ENCODE data around the gene CCNF. TPM values are rescaled to one million over a fixed set of nuclear protein-coding genes. Genes with fewer than 3 reads are reported as not detected.
A peak's percentile ranks its signal among the peaks of the same experiment; 100 is the strongest.

The CCNF gene
- total RNA-seq, 1 donor from 2014 or later = 36.0 TPM

GRCh38 chr16:2499454-2499853, 70.2 kb downstream of the CCNF start:
- no peak for DNase-seq (ENCODE audit: extremely low spot score, unreplicated experiment)
- Mint-ChIP-seq H3K27me3 (no peaks in the 10 kb centered on the region), H3K4me3 (no peak overlapping the region), H3K36me3 (no peaks in the 10 kb centered on the region), H3K4me1 (ENCODE audit: unreplicated experiment) (peaks cover 11% of the 10 kb centered on the region), H3K27ac (no peak overlapping the region), H3K9me3 (no peaks in the 10 kb centered on the region)
- no peak for TF ChIP-seq CTCF (conservative IDR thresholded peaks at IDR 0.05)

GRCh38 chr16:2499890-2500429, 70.7 kb downstream of the CCNF start:
- no peak for TF ChIP-seq CTCF (conservative IDR thresholded peaks at IDR 0.05)
- Mint-ChIP-seq H3K27me3 (no peaks in the 10 kb centered on the region), H3K9me3 (no peaks in the 10 kb centered on the region), H3K27ac (no peak overlapping the region), H3K4me1 (ENCODE audit: unreplicated experiment) (peaks cover 11% of the 10 kb centered on the region), H3K36me3 (no peaks in the 10 kb centered on the region), H3K4me3 (no peak overlapping the region)
- no peak for DNase-seq (ENCODE audit: extremely low spot score, unreplicated experiment)

- H3K27ac Mint-ChIP-seq = no peak overlapping the region
- no peaks in the 10 kb centered on the region for H3K27me3 Mint-ChIP-seq
- H3K9me3 Mint-ChIP-seq = no peaks in the 10 kb centered on the region
- H3K4me1 Mint-ChIP-seq (ENCODE audit: unreplicated experiment) = peaks cover 11% of the 10 kb centered on the region
- no peaks in the 10 kb centered on the region for H3K36me3 Mint-ChIP-seq
- TF ChIP-seq CTCF (conservative IDR thresholded peaks at IDR 0.05) = no peak
- DNase-seq (ENCODE audit: extremely low spot score, unreplicated experiment) = no peak
- H3K4me3 Mint-ChIP-seq = no peak overlapping the region
Measured at GRCh38 chr16:2500430-2500917, 71.2 kb downstream of the CCNF start.

GRCh38 chr16:2500918-2501750, 71.9 kb downstream of the CCNF start:
- no peaks in the 10 kb centered on the region for H3K36me3 Mint-ChIP-seq
- TF ChIP-seq CTCF (conservative IDR thresholded peaks at IDR 0.05) = peak; percentile 100
- no peaks in the 10 kb centered on the region for H3K27me3 Mint-ChIP-seq
- H3K9me3 Mint-ChIP-seq = no peaks in the 10 kb centered on the region
- DNase-seq (ENCODE audit: extremely low spot score, unreplicated experiment) = peak; percentile 89
- no peak overlapping the region for H3K27ac Mint-ChIP-seq
- H3K4me1 Mint-ChIP-seq (ENCODE audit: unreplicated experiment) = peaks cover 11% of the 10 kb centered on the region
- H3K4me3 Mint-ChIP-seq = no peak overlapping the region

GRCh38 chr16:2501946-2502895, 73.0 kb downstream of the CCNF start:
- no peaks in the 10 kb centered on the region for H3K9me3 Mint-ChIP-seq
- peak overlapping the region; percentile 69 for H3K27ac Mint-ChIP-seq
- no peak for DNase-seq (ENCODE audit: extremely low spot score, unreplicated experiment)
- H3K4me3 Mint-ChIP-seq = peak overlapping the region; percentile 52
- H3K27me3 Mint-ChIP-seq = no peaks in the 10 kb centered on the region
- no peak for TF ChIP-seq CTCF (conservative IDR thresholded peaks at IDR 0.05)
- no peaks in the 10 kb centered on the region for H3K36me3 Mint-ChIP-seq
- H3K4me1 Mint-ChIP-seq (ENCODE audit: unreplicated experiment) = peaks cover 11% of the 10 kb centered on the region
